HG02884 (cell line): ENCODE data around the gene UROC1.

ENCODE experiments used
- ATAC-seq: cut with Tn5 transposase; IDR thresholded peaks from one replicate; pipeline ENCODE4 v1.9.1; 2021; ENCODE audit warnings: mild to moderate bottlenecking, moderate library complexity; ENCODE audit not compliant: unreplicated experiment

UROC1 gene

GRCh38 chr3:126497956-126498355, 19.6 kb downstream of the UROC1 start:
- ATAC-seq, result no peak

GRCh38 chr3:126496894-126497850, 20.4 kb downstream of the UROC1 start:
- ATAC-seq, result no peak

GRCh38 chr3:126495786-126496185, 21.8 kb downstream of the UROC1 start:
- ATAC-seq, result no peak

GRCh38 chr3:126494970-126495230, 22.7 kb downstream of the UROC1 start:
- ATAC-seq, result no peak

GRCh38 chr3:126494204-126494969, 23.2 kb downstream of the UROC1 start:
- no peak for ATAC-seq

- ATAC-seq, result no peak
These were observed 23.8 kb downstream of the UROC1 start for GRCh38 chr3:126493739-126494138.

- no peak for ATAC-seq
These were observed 24.5 kb downstream of the UROC1 start for GRCh38 chr3:126493051-126493450.

GRCh38 chr3:126491221-126492013, 26.2 kb downstream of the UROC1 start:
- ATAC-seq, result no peak

- no peak for ATAC-seq
These were observed 27.0 kb downstream of the UROC1 start for GRCh38 chr3:126490619-126491018.

- no peak for ATAC-seq
These were observed 28.5 kb downstream of the UROC1 start for GRCh38 chr3:126488886-126489569.

- ATAC-seq, result no peak
These were observed 29.4 kb downstream of the UROC1 start for GRCh38 chr3:126488185-126488584.

GRCh38 chr3:126487151-126487771, 30.3 kb downstream of the UROC1 start:
- ATAC-seq, result no peak

GRCh38 chr3:126486360-126486847, 31.2 kb downstream of the UROC1 start:
- ATAC-seq, result no peak

- no peak for ATAC-seq
These were observed 31.6 kb downstream of the UROC1 start for GRCh38 chr3:126485956-126486355.

- no peak for ATAC-seq
These were observed 32.2 kb downstream of the UROC1 start for GRCh38 chr3:126485176-126485897.

- ATAC-seq, result no peak
These were observed 32.9 kb downstream of the UROC1 start for GRCh38 chr3:126484662-126485061.

GRCh38 chr3:126484148-126484547, 33.4 kb downstream of the UROC1 start:
- ATAC-seq, result no peak

- no peak for ATAC-seq
These were observed 34.2 kb downstream of the UROC1 start for GRCh38 chr3:126483321-126483761.

- no peak for ATAC-seq
These were observed 34.9 kb downstream of the UROC1 start for GRCh38 chr3:126482503-126483255.
